Smooth muscle cell (in vitro differentiated cells): ENCODE results near the gene LDB3. TPM values are rescaled to one million over a fixed set of nuclear protein-coding genes. Genes with fewer than 3 reads are reported as not detected.

Experiments
- DNase-seq: peaks from one replicate; lab custom pipeline; 2025; ENCODE audit not compliant: unreplicated experiment; lab: John Stamatoyannopoulos, UW
- H2AFZ ChIP-seq: fragments of 200-600 bp; sonication (generic); 2 replicates; pipeline ENCODE4 v1.6.0; 2016; ENCODE audit warnings: antibody characterized with exemption, low read depth, mild to moderate bottlenecking
- H3F3A ChIP-seq: fragments of 200-600 bp; sonication (generic); 2 replicates; pipeline ENCODE4 v1.6.0; 2017; ENCODE audit warnings: antibody characterized with exemption, low read depth
- H3K27ac ChIP-seq: fragments of 200-600 bp; sonication (generic); 2 replicates; pipeline ENCODE4 v1.5.1; 2016; ENCODE audit warnings: low read depth, mild to moderate bottlenecking
- H3K27me3 ChIP-seq: fragments of 200-600 bp; sonication (generic); 2 replicates; pipeline ENCODE4 v1.6.1; 2016; ENCODE audit warnings: low read depth, mild to moderate bottlenecking
- H3K36me3 ChIP-seq: fragments of 200-600 bp; sonication (generic); 2 replicates; pipeline ENCODE4 v1.5.1; 2016; ENCODE audit warnings: low read depth
- H3K4me1 ChIP-seq: fragments of 200-600 bp; sonication (generic); 2 replicates; pipeline ENCODE4 v1.5.1; 2016; ENCODE audit warnings: low read depth
- H3K4me2 ChIP-seq: fragments of 200-600 bp; sonication (generic); 2 replicates; pipeline ENCODE4 v1.6.0; 2016; ENCODE audit warnings: mild to moderate bottlenecking
- H3K4me3 ChIP-seq: fragments of 200-600 bp; sonication (generic); 2 replicates; pipeline ENCODE4 v1.5.1; 2016; ENCODE audit warnings: mild to moderate bottlenecking
- H3K79me2 ChIP-seq: fragments of 200-600 bp; sonication (generic); 2 replicates; pipeline ENCODE4 v1.6.0; 2016; ENCODE audit warnings: low read depth, mild to moderate bottlenecking
- H3K9ac ChIP-seq: fragments of 200-600 bp; sonication (generic); 2 replicates; pipeline ENCODE4 v1.6.0; 2016; ENCODE audit warnings: low read depth
- H3K9me3 ChIP-seq: fragments of 200-600 bp; sonication (generic); replicated peaks from 2 replicates; pipeline ENCODE4 v1.5.1; 2016; ENCODE audit warnings: low read depth
- H4K20me1 ChIP-seq: fragments of 200-600 bp; sonication (generic); 2 replicates; pipeline ENCODE4 v1.6.0; 2016; ENCODE audit warnings: low read depth
- CTCF ChIP-seq: fragments of 200-600 bp; sonication (generic); IDR thresholded peaks from 2 replicates; pipeline ENCODE4 v1.5.1; 2017; ENCODE audit warnings: borderline replicate concordance, mild to moderate bottlenecking, antibody characterized with exemption; ENCODE audit not compliant: insufficient read depth, poor library complexity, severe bottlenecking
- WGBS: methylation state at CpG from one replicate; pipeline ENCODE4 v1.1.7; 2016; ENCODE audit warnings: low lambda C conversion rate; 5-methylcytosine and 5-hydroxymethylcytosine counted together
- polyA plus RNA-seq: library from polyadenylated mRNA; unstranded; fragments of >200 nt; fragmentation: Nextera tagmentation; extraction: Ambion mirVana; gene quantifications from 2 replicates; pipeline ENCODE4 v1.2.1, GENCODE V29; 2016
- total RNA-seq: library from RNA; depleted of rRNA; stranded (reverse); fragments of >200 nt; gene quantifications from 2 replicates; pipeline ENCODE4 v1.2.3, GENCODE V29; 2014

The LDB3 gene
- total and polyA plus RNA-seq, 2 experiments from 2014 or later = 0.31 to 0.61 TPM

GRCh38 chr10:86654411-86655172 lies 13.7 kb upstream of the LDB3 start, which contains the start of gene OPN4:
Gene OPN4 (plus strand): TSS chr10:86654547. CDS start chr10:86654784, 237 bp downstream.
- no peak for TF ChIP-seq CTCF
- H3K36me3 ChIP-seq = no peaks in the 10 kb centered on the region
- H3F3A ChIP-seq = no peaks in the 10 kb centered on the region
- DNase-seq = no peak
- no peaks in the 10 kb centered on the region for H3K79me2 ChIP-seq
- H3K4me3 ChIP-seq = no peak within 1 kb of the TSS
- 81% methylated on average over 16 of the region's 17 CpGs for WGBS
- no peak within 1 kb of the TSS for H2AFZ ChIP-seq
- peaks cover 5% of the 10 kb centered on the region for H3K4me1 ChIP-seq
- no peak within 1 kb of the TSS for H3K4me2 ChIP-seq
- no peaks in the 10 kb centered on the region for H4K20me1 ChIP-seq
- H3K27me3 ChIP-seq = no peaks in the 10 kb centered on the region
- H3K9ac ChIP-seq = no peak within 1 kb of the TSS
- no peaks in the 10 kb centered on the region for H3K9me3 ChIP-seq
- H3K27ac ChIP-seq = no peak within 1 kb of the TSS

GRCh38 chr10:86655173-86655540 lies 13.2 kb upstream of the LDB3 start:
- Histone ChIP-seq H3K9me3 (no peaks in the 10 kb centered on the region), H3K9ac (no peak overlapping the region), H4K20me1 (no peaks in the 10 kb centered on the region), H3K36me3 (no peaks in the 10 kb centered on the region), H3K27ac (no peak overlapping the region), H3K4me2 (no peak overlapping the region), H3K4me3 (no peak overlapping the region), H3K27me3 (no peaks in the 10 kb centered on the region), H3K4me1 (peaks cover 5% of the 10 kb centered on the region), H3F3A (no peaks in the 10 kb centered on the region), H2AFZ (no peak overlapping the region), H3K79me2 (no peaks in the 10 kb centered on the region)
- DNase-seq = no peak
- no peak for TF ChIP-seq CTCF
- 95% methylated on average over 4 of the region's 4 CpGs for WGBS

- H3K4me3 ChIP-seq = no peak overlapping the region
- WGBS = 95% methylated on average over 3 of the region's 3 CpGs
Measured at GRCh38 chr10:86655596-86655995, 12.7 kb upstream of the LDB3 start.

More at GRCh38 chr10:86655596-86655995, 12.7 kb upstream of the LDB3 start:
- no peaks in the 10 kb centered on the region for H3K36me3 ChIP-seq
- no peaks in the 10 kb centered on the region for H3K27me3 ChIP-seq
- no peaks in the 10 kb centered on the region for H3K79me2 ChIP-seq
- DNase-seq = no peak
- TF ChIP-seq CTCF = no peak
- peaks cover 5% of the 10 kb centered on the region for H3K4me1 ChIP-seq
- H3K9ac ChIP-seq = no peak overlapping the region
- no peak overlapping the region for H3K4me2 ChIP-seq
- H2AFZ ChIP-seq = no peak overlapping the region
- no peaks in the 10 kb centered on the region for H3F3A ChIP-seq
- no peak overlapping the region for H3K27ac ChIP-seq
- no peaks in the 10 kb centered on the region for H3K9me3 ChIP-seq
- H4K20me1 ChIP-seq = no peaks in the 10 kb centered on the region
